ENCODE data around the gene SPOCK1.

SPOCK1 gene

GRCh38 chr5:137346281-137346680 lies 152.8 kb downstream of the SPOCK1 start:
- WGBS (ENCODE audit: insufficient coverage): 87% methylated on average over 3 of the region's 3 CpGs
- ChIA-PET POLR2A (no interaction called here), CTCF (interaction anchor here (1.0 to 1.1 kb wide), 2 partner anchors 12 to 151 kb away, joined by 3 read pairs; no protein-coding TSS in a partner anchor)
- no peak overlapping the region for H3K27ac ChIP-seq (ENCODE audit: insufficient read depth in 1 of 2, low read depth in 1 of 2, low read length in 2 of 2, poor library complexity in 1 of 2, severe bottlenecking in 2 of 2)
- H3K4me3 ChIP-seq (ENCODE audit: control insufficient read depth in 1 of 7, extremely low read depth in 1 of 7, insufficient read depth in 4 of 7, low read depth in 2 of 7, low read length in 6 of 7): no peak overlapping the region
- no peak for DNase-seq
- peaks cover 0 to 4% (median 0%) of the 10 kb centered on the region in 5 experiments for H3K27me3 ChIP-seq (replicated peaks in 2 of 5; ENCODE audit: control insufficient read depth in 4 of 5, insufficient read depth in 5 of 5, low read length in 4 of 5)
- H3K4me1 ChIP-seq (ENCODE audit: control extremely low read depth in 1 of 4, control insufficient read depth in 4 of 4, insufficient read depth in 4 of 4, low read length in 3 of 4): no peaks in the 10 kb centered on the region
- no peaks in the 10 kb centered on the region for H3K9me3 ChIP-seq (ENCODE audit: control extremely low read depth in 1 of 5, control insufficient read depth in 4 of 5, insufficient read depth in 2 of 5, low read depth in 1 of 5, low read length in 4 of 5)
- no peaks in the 10 kb centered on the region for H3K36me3 ChIP-seq (ENCODE audit: control insufficient read depth in 4 of 4, insufficient read depth in 4 of 4, low read length in 3 of 4)

- Histone ChIP-seq H3K36me3 (ENCODE audit: control insufficient read depth in 4 of 4, insufficient read depth in 4 of 4, low read length in 3 of 4) (no peaks in the 10 kb centered on the region), H3K27me3 (replicated peaks in 2 of 5; ENCODE audit: control insufficient read depth in 4 of 5, insufficient read depth in 5 of 5, low read length in 4 of 5) (peaks cover 0 to 4% (median 0%) of the 10 kb centered on the region in 5 experiments), H3K27ac (ENCODE audit: insufficient read depth in 1 of 2, low read depth in 1 of 2, low read length in 2 of 2, poor library complexity in 1 of 2, severe bottlenecking in 2 of 2) (no peak overlapping the region), H3K4me3 (ENCODE audit: control insufficient read depth in 1 of 7, extremely low read depth in 1 of 7, insufficient read depth in 4 of 7, low read depth in 2 of 7, low read length in 6 of 7) (no peak overlapping the region), H3K9me3 (ENCODE audit: control extremely low read depth in 1 of 5, control insufficient read depth in 4 of 5, insufficient read depth in 2 of 5, low read depth in 1 of 5, low read length in 4 of 5) (no peaks in the 10 kb centered on the region), H3K4me1 (ENCODE audit: control extremely low read depth in 1 of 4, control insufficient read depth in 4 of 4, insufficient read depth in 4 of 4, low read length in 3 of 4) (no peaks in the 10 kb centered on the region)
- no peak for DNase-seq
- ChIA-PET CTCF (interaction anchor here (0.6 to 1.7 kb wide), 9 partner anchors 9 to 260 kb away, joined by 3 to 7 read pairs (median 4); partner anchors contain the start of gene SPOCK1), POLR2A (no interaction called here)
Measured at GRCh38 chr5:137345396-137345795, 153.7 kb downstream of the SPOCK1 start.

GRCh38 chr5:137344723-137345322 lies 154.3 kb downstream of the SPOCK1 start:
- CTCF ChIA-PET: interaction anchor here (0.6 to 1.7 kb wide), 10 partner anchors 8 to 260 kb away, joined by 3 to 7 read pairs (median 4); partner anchors contain the start of gene SPOCK1
- 20% methylated on average over 3 of the region's 6 CpGs for WGBS (ENCODE audit: insufficient coverage)
- Histone ChIP-seq H3K9me3 (ENCODE audit: control extremely low read depth in 1 of 5, control insufficient read depth in 4 of 5, insufficient read depth in 2 of 5, low read depth in 1 of 5, low read length in 4 of 5) (no peaks in the 10 kb centered on the region), H3K27me3 (replicated peaks in 2 of 5; ENCODE audit: control insufficient read depth in 4 of 5, insufficient read depth in 5 of 5, low read length in 4 of 5) (peaks cover 0 to 4% (median 0%) of the 10 kb centered on the region in 5 experiments), H3K27ac (ENCODE audit: insufficient read depth in 1 of 2, low read depth in 1 of 2, low read length in 2 of 2, poor library complexity in 1 of 2, severe bottlenecking in 2 of 2) (no peak overlapping the region), H3K36me3 (ENCODE audit: control insufficient read depth in 4 of 4, insufficient read depth in 4 of 4, low read length in 3 of 4) (no peaks in the 10 kb centered on the region), H3K4me1 (ENCODE audit: control extremely low read depth in 1 of 4, control insufficient read depth in 4 of 4, insufficient read depth in 4 of 4, low read length in 3 of 4) (no peaks in the 10 kb centered on the region), H3K4me3 (ENCODE audit: control insufficient read depth in 1 of 7, extremely low read depth in 1 of 7, insufficient read depth in 4 of 7, low read depth in 2 of 7, low read length in 6 of 7) (no peak overlapping the region)
- DNase-seq: peak; percentile 32 to 55 (median 45)
- POLR2A ChIA-PET: no interaction called here

GRCh38 chr5:137344021-137344420 lies 155.1 kb downstream of the SPOCK1 start:
- Histone ChIP-seq H3K9me3 (ENCODE audit: control extremely low read depth in 1 of 5, control insufficient read depth in 4 of 5, insufficient read depth in 2 of 5, low read depth in 1 of 5, low read length in 4 of 5) (no peaks in the 10 kb centered on the region), H3K36me3 (ENCODE audit: control insufficient read depth in 4 of 4, insufficient read depth in 4 of 4, low read length in 3 of 4) (no peaks in the 10 kb centered on the region), H3K27ac (ENCODE audit: insufficient read depth in 1 of 2, low read depth in 1 of 2, low read length in 2 of 2, poor library complexity in 1 of 2, severe bottlenecking in 2 of 2) (no peak overlapping the region), H3K27me3 (replicated peaks in 2 of 5; ENCODE audit: control insufficient read depth in 4 of 5, insufficient read depth in 5 of 5, low read length in 4 of 5) (peaks cover 0 to 4% (median 0%) of the 10 kb centered on the region in 5 experiments), H3K4me3 (ENCODE audit: control insufficient read depth in 1 of 7, extremely low read depth in 1 of 7, insufficient read depth in 4 of 7, low read depth in 2 of 7, low read length in 6 of 7) (no peak overlapping the region), H3K4me1 (ENCODE audit: control extremely low read depth in 1 of 4, control insufficient read depth in 4 of 4, insufficient read depth in 4 of 4, low read length in 3 of 4) (no peaks in the 10 kb centered on the region)
- CTCF ChIA-PET: interaction anchor here (1.4 kb wide), 1 partner anchor 19 kb away, joined by 3 read pairs; no protein-coding TSS in a partner anchor
- POLR2A ChIA-PET: no interaction called here
- WGBS (ENCODE audit: insufficient coverage): 93% methylated on average over 4 of the region's 4 CpGs
- DNase-seq: no peak

- peaks cover 0 to 4% (median 0%) of the 10 kb centered on the region in 5 experiments for H3K27me3 ChIP-seq (replicated peaks in 2 of 5; ENCODE audit: control insufficient read depth in 4 of 5, insufficient read depth in 5 of 5, low read length in 4 of 5)
- ChIA-PET POLR2A (no interaction called here), CTCF (interaction anchor here (0.8 kb wide), 1 partner anchor 158 kb away, joined by 3 read pairs; no protein-coding TSS in a partner anchor)
- no peak for DNase-seq
- H3K36me3 ChIP-seq (ENCODE audit: control insufficient read depth in 4 of 4, insufficient read depth in 4 of 4, low read length in 3 of 4): no peaks in the 10 kb centered on the region
- no peaks in the 10 kb centered on the region for H3K9me3 ChIP-seq (ENCODE audit: control extremely low read depth in 1 of 5, control insufficient read depth in 4 of 5, insufficient read depth in 2 of 5, low read depth in 1 of 5, low read length in 4 of 5)
- WGBS (ENCODE audit: insufficient coverage): 100% methylated on average over 3 of the region's 3 CpGs
- H3K4me1 ChIP-seq (ENCODE audit: control extremely low read depth in 1 of 4, control insufficient read depth in 4 of 4, insufficient read depth in 4 of 4, low read length in 3 of 4): no peaks in the 10 kb centered on the region
- H3K4me3 ChIP-seq (ENCODE audit: control insufficient read depth in 1 of 7, extremely low read depth in 1 of 7, insufficient read depth in 4 of 7, low read depth in 2 of 7, low read length in 6 of 7): no peak overlapping the region
- no peak overlapping the region for H3K27ac ChIP-seq (ENCODE audit: insufficient read depth in 1 of 2, low read depth in 1 of 2, low read length in 2 of 2, poor library complexity in 1 of 2, severe bottlenecking in 2 of 2)
Measured at GRCh38 chr5:137342764-137343163, 156.4 kb downstream of the SPOCK1 start.

GRCh38 chr5:137341831-137342230 lies 157.3 kb downstream of the SPOCK1 start:
- ChIA-PET POLR2A (no interaction called here), CTCF (interaction anchor here (0.7 kb wide), 1 partner anchor 9 kb away, joined by 3 read pairs; no protein-coding TSS in a partner anchor)
- Histone ChIP-seq H3K27me3 (replicated peaks in 2 of 5; ENCODE audit: control insufficient read depth in 4 of 5, insufficient read depth in 5 of 5, low read length in 4 of 5) (peaks cover 0 to 7% (median 0%) of the 10 kb centered on the region in 5 experiments), H3K4me1 (ENCODE audit: control extremely low read depth in 1 of 4, control insufficient read depth in 4 of 4, insufficient read depth in 4 of 4, low read length in 3 of 4) (no peaks in the 10 kb centered on the region), H3K36me3 (ENCODE audit: control insufficient read depth in 4 of 4, insufficient read depth in 4 of 4, low read length in 3 of 4) (no peaks in the 10 kb centered on the region), H3K9me3 (ENCODE audit: control extremely low read depth in 1 of 5, control insufficient read depth in 4 of 5, insufficient read depth in 2 of 5, low read depth in 1 of 5, low read length in 4 of 5) (no peaks in the 10 kb centered on the region), H3K27ac (ENCODE audit: insufficient read depth in 1 of 2, low read depth in 1 of 2, low read length in 2 of 2, poor library complexity in 1 of 2, severe bottlenecking in 2 of 2) (no peak overlapping the region), H3K4me3 (ENCODE audit: control insufficient read depth in 1 of 7, extremely low read depth in 1 of 7, insufficient read depth in 4 of 7, low read depth in 2 of 7, low read length in 6 of 7) (no peak overlapping the region)
- WGBS (ENCODE audit: insufficient coverage): 86% methylated on average over 6 of the region's 8 CpGs
- peak in 2 of 3 donors; percentile 6 to 10 for DNase-seq

- WGBS (ENCODE audit: insufficient coverage): 100% methylated on average over 4 of the region's 4 CpGs
- ChIA-PET POLR2A (no interaction called here), CTCF (no interaction called here)
- Histone ChIP-seq H3K27me3 (replicated peaks in 2 of 5; ENCODE audit: control insufficient read depth in 4 of 5, insufficient read depth in 5 of 5, low read length in 4 of 5) (peaks cover 0 to 6% (median 0%) of the 10 kb centered on the region in 5 experiments), H3K4me1 (ENCODE audit: control extremely low read depth in 1 of 4, control insufficient read depth in 4 of 4, insufficient read depth in 4 of 4, low read length in 3 of 4) (no peaks in the 10 kb centered on the region), H3K9me3 (ENCODE audit: control extremely low read depth in 1 of 5, control insufficient read depth in 4 of 5, insufficient read depth in 2 of 5, low read depth in 1 of 5, low read length in 4 of 5) (no peaks in the 10 kb centered on the region), H3K36me3 (ENCODE audit: control insufficient read depth in 4 of 4, insufficient read depth in 4 of 4, low read length in 3 of 4) (no peaks in the 10 kb centered on the region), H3K4me3 (ENCODE audit: control insufficient read depth in 1 of 7, extremely low read depth in 1 of 7, insufficient read depth in 4 of 7, low read depth in 2 of 7, low read length in 6 of 7) (no peak overlapping the region), H3K27ac (ENCODE audit: insufficient read depth in 1 of 2, low read depth in 1 of 2, low read length in 2 of 2, poor library complexity in 1 of 2, severe bottlenecking in 2 of 2) (no peak overlapping the region)
- no peak for DNase-seq
Measured at GRCh38 chr5:137340881-137341280, 158.2 kb downstream of the SPOCK1 start.
